WTC11 (cell line): ENCODE measurements around the gene NTRK3. TPM values are rescaled to one million over a fixed set of nuclear protein-coding genes. Genes with fewer than 3 reads are reported as not detected.

Source experiments
- ATAC-seq: fragments of 200-7000 bp; cut with Tn5 transposase; 2 replicates; pipeline ENCODE4 v1.10.0; 2021; ENCODE audit warnings: mild to moderate bottlenecking, moderate library complexity
- CTCF ChIA-PET: fragments of 300-600 bp; sonication (Branson Sonifier 250); formaldehyde crosslinking; loops from one replicate; lab custom pipeline; 2021; ENCODE audit warnings: antibody characterized with exemption; lab: Charles Lee
- POLR2A ChIA-PET: fragments of 350-600 bp; sonication (Branson Sonifier 250); formaldehyde crosslinking; loops from one replicate; lab custom pipeline; 2021; ENCODE audit warnings: antibody characterized with exemption; lab: Charles Lee
- DNase-seq: peaks from one replicate; pipeline ENCODE4 v3.0.0; 2021; ENCODE audit warnings: low spot score
- H3K27ac Mint-ChIP-seq: 2 replicates; pipeline ENCODE4 v1.8.0; 2021; ENCODE audit warnings: mixed read lengths
- H3K27me3 Mint-ChIP-seq: 2 replicates; pipeline ENCODE4 v1.8.0; 2021; ENCODE audit warnings: low read depth, mild to moderate bottlenecking, moderate library complexity, mixed read lengths
- H3K36me3 Mint-ChIP-seq: 2 replicates; pipeline ENCODE4 v1.8.0; 2021; ENCODE audit warnings: mixed read lengths
- H3K4me1 Mint-ChIP-seq: 2 replicates; pipeline ENCODE4 v1.8.0; 2022; ENCODE audit warnings: mixed read lengths
- H3K4me3 Mint-ChIP-seq: 2 replicates; pipeline ENCODE4 v1.8.0; 2021; ENCODE audit warnings: mild to moderate bottlenecking, moderate library complexity, mixed read lengths
- H3K9me3 Mint-ChIP-seq: 2 replicates; pipeline ENCODE4 v1.8.0; 2021; ENCODE audit warnings: mixed read lengths
- FOXK1 ChIP-seq: sonication (generic); formaldehyde crosslinking; IDR thresholded peaks from 2 replicates; pipeline ENCODE4 v1.8.0; 2022; ENCODE audit warnings: mild to moderate bottlenecking, moderate library complexity, missing genetic modification reagents
- FOXP1 ChIP-seq: sonication (generic); formaldehyde crosslinking; IDR thresholded peaks from 2 replicates; pipeline ENCODE4 v1.8.0; 2022; ENCODE audit warnings: missing genetic modification reagents, mild to moderate bottlenecking, moderate library complexity, borderline replicate concordance
- HMGA2 ChIP-seq: fragments of 250-450 bp; sonication (Bioruptor Pico); IDR thresholded peaks from 2 replicates; pipeline ENCODE4 v1.4.0; 2021; ENCODE audit warnings: mild to moderate bottlenecking, moderate library complexity
- MXD4 ChIP-seq: fragments of 250-450 bp; sonication (Bioruptor Pico); IDR thresholded peaks from 2 replicates; pipeline ENCODE4 v1.8.0; 2021; ENCODE audit warnings: mild to moderate bottlenecking, moderate library complexity, borderline replicate concordance
- MYBL2 ChIP-seq: sonication (generic); formaldehyde crosslinking; IDR thresholded peaks from 2 replicates; pipeline ENCODE4 v1.8.1; 2023; ENCODE audit warnings: mild to moderate bottlenecking, moderate library complexity, missing genetic modification reagents
- PRRX2 ChIP-seq: fragments of 250-450 bp; sonication (Bioruptor Pico); IDR thresholded peaks from 2 replicates; pipeline ENCODE4 v1.8.0; 2021; ENCODE audit warnings: mild to moderate bottlenecking
- RELA ChIP-seq: sonication (generic); formaldehyde crosslinking; IDR thresholded peaks from 2 replicates; pipeline ENCODE4 v1.8.1; 2022; ENCODE audit warnings: missing genetic modification reagents, mild to moderate bottlenecking, borderline replicate concordance
- SP1 ChIP-seq: sonication (generic); formaldehyde crosslinking; conservative IDR thresholded peaks from 2 replicates; pipeline ENCODE4 v1.8.1; 2022; ENCODE audit warnings: missing genetic modification reagents
- TEAD4 ChIP-seq: sonication (generic); formaldehyde crosslinking; IDR thresholded peaks from 2 replicates; pipeline ENCODE4 v1.8.0; 2022; ENCODE audit warnings: mild to moderate bottlenecking, missing genetic modification reagents
- ZNF219 ChIP-seq: sonication (generic); formaldehyde crosslinking; IDR thresholded peaks from 2 replicates; pipeline ENCODE4 v1.8.0; 2023; ENCODE audit warnings: missing genetic modification reagents, mild to moderate bottlenecking, borderline replicate concordance
- ZNF396 ChIP-seq: fragments of 250-450 bp; sonication (Bioruptor Pico); IDR thresholded peaks from 2 replicates; pipeline ENCODE4 v1.8.0; 2021; ENCODE audit warnings: mild to moderate bottlenecking, moderate library complexity, borderline replicate concordance
- total RNA-seq: library from RNA; stranded (reverse); gene quantifications from 3 replicates; pipeline ENCODE4 v1.2.3, GENCODE V29; 2021
- TF ChIP-seq, protein P1 (sequence below): fragments of 250-450 bp; sonication (Bioruptor Pico); IDR thresholded peaks from 2 replicates; pipeline ENCODE4 v2.1.2; 2022; ENCODE audit warnings: mild to moderate bottlenecking, moderate library complexity
- TF ChIP-seq, protein P2 (sequence below): sonication (generic); formaldehyde crosslinking; IDR thresholded peaks from 2 replicates; pipeline ENCODE4 v1.8.1; 2022; ENCODE audit warnings: low read depth, mild to moderate bottlenecking, moderate library complexity, missing genetic modification reagents, borderline replicate concordance
- TF ChIP-seq, protein P3 (sequence below): fragments of 200-600 bp; IDR thresholded peaks from 2 replicates; pipeline ENCODE4 v1.8.0; 2022; ENCODE audit warnings: antibody characterized with exemption
- TF ChIP-seq, protein P4 (sequence below): sonication (generic); formaldehyde crosslinking; IDR thresholded peaks from 2 replicates; pipeline ENCODE4 v1.8.1; 2023; ENCODE audit warnings: mild to moderate bottlenecking, missing genetic modification reagents
- TF ChIP-seq, protein P5 (sequence below): sonication (generic); formaldehyde crosslinking; IDR thresholded peaks from 2 replicates; pipeline ENCODE4 v1.8.1; 2023; ENCODE audit warnings: mild to moderate bottlenecking, missing genetic modification reagents
- TF ChIP-seq, protein P6 (sequence below): fragments of 250-450 bp; sonication (Bioruptor Pico); IDR thresholded peaks from 2 replicates; pipeline ENCODE4 v1.9.0; 2021; ENCODE audit warnings: mild to moderate bottlenecking
- TF ChIP-seq, protein P7 (sequence below): sonication (generic); formaldehyde crosslinking; IDR thresholded peaks from 2 replicates; pipeline ENCODE4 v1.8.0; 2022; ENCODE audit warnings: mild to moderate bottlenecking, missing genetic modification reagents
- TF ChIP-seq, protein P8 (sequence below): sonication (generic); formaldehyde crosslinking; IDR thresholded peaks from 2 replicates; pipeline ENCODE4 v1.8.1; 2022; ENCODE audit warnings: missing genetic modification reagents, borderline replicate concordance

Gene NTRK3
- total RNA-seq, 1 experiment from 2014 or later = 12.3 TPM

DNA sequence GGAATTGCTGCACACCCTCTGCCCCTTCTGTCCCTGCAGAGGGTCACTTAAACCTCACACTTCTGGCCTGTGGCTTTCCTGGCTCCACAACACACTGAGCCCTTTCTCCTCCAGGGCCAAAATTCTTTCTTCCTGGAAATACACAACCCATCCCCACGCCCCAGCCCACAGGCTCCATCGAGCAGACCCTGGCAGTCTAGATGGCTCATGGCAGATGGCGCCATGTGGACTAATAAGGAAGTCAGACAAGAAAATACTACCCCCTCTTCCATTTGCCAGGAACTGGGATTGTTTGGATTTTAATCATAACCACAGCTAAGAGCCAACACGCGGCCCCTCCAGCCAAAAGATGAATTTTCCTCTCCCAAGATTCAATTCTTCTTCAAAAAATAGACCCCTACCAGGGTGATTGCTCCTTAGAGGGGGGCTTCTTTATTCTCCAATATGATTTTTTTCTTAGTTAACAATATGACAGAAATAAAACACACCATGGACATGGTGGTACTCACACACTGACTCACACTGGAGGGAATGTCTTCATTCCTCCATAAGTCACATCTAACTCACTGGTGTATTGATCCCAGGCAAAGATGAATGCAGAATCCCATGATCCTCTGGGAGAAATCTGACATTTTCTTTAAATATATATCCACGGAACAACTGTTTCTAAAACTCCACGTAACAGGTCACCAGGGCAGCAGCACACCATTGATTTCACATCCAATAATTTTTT, 111.5 kb downstream of the NTRK3 start:
- H3K27me3 Mint-ChIP-seq = no peaks in the 10 kb centered on the region
- TF ChIP-seq, protein P1, sequence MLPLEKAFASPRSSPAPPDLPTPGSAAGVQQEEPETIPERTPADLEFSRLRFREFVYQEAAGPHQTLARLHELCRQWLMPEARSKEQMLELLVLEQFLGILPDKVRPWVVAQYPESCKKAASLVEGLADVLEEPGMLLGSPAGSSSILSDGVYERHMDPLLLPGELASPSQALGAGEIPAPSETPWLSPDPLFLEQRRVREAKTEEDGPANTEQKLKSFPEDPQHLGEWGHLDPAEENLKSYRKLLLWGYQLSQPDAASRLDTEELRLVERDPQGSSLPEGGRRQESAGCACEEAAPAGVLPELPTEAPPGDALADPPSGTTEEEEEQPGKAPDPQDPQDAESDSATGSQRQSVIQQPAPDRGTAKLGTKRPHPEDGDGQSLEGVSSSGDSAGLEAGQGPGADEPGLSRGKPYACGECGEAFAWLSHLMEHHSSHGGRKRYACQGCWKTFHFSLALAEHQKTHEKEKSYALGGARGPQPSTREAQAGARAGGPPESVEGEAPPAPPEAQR = no peak
- no peak for TF ChIP-seq HMGA2 (CRISPR knock-in tag)
- no peak for TF ChIP-seq SP1 (CRISPR knock-in tag)
- TF ChIP-seq RELA (CRISPR knock-in tag) = no peak
- TF ChIP-seq, protein P2, sequence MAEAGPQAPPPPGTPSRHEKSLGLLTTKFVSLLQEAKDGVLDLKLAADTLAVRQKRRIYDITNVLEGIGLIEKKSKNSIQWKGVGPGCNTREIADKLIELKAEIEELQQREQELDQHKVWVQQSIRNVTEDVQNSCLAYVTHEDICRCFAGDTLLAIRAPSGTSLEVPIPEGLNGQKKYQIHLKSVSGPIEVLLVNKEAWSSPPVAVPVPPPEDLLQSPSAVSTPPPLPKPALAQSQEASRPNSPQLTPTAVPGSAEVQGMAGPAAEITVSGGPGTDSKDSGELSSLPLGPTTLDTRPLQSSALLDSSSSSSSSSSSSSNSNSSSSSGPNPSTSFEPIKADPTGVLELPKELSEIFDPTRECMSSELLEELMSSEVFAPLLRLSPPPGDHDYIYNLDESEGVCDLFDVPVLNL (CRISPR knock-in tag) = no peak
- no peak for TF ChIP-seq FOXP1 (CRISPR knock-in tag)
- TF ChIP-seq, protein P3, sequence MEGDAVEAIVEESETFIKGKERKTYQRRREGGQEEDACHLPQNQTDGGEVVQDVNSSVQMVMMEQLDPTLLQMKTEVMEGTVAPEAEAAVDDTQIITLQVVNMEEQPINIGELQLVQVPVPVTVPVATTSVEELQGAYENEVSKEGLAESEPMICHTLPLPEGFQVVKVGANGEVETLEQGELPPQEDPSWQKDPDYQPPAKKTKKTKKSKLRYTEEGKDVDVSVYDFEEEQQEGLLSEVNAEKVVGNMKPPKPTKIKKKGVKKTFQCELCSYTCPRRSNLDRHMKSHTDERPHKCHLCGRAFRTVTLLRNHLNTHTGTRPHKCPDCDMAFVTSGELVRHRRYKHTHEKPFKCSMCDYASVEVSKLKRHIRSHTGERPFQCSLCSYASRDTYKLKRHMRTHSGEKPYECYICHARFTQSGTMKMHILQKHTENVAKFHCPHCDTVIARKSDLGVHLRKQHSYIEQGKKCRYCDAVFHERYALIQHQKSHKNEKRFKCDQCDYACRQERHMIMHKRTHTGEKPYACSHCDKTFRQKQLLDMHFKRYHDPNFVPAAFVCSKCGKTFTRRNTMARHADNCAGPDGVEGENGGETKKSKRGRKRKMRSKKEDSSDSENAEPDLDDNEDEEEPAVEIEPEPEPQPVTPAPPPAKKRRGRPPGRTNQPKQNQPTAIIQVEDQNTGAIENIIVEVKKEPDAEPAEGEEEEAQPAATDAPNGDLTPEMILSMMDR = no peak
- TF ChIP-seq, protein P4, sequence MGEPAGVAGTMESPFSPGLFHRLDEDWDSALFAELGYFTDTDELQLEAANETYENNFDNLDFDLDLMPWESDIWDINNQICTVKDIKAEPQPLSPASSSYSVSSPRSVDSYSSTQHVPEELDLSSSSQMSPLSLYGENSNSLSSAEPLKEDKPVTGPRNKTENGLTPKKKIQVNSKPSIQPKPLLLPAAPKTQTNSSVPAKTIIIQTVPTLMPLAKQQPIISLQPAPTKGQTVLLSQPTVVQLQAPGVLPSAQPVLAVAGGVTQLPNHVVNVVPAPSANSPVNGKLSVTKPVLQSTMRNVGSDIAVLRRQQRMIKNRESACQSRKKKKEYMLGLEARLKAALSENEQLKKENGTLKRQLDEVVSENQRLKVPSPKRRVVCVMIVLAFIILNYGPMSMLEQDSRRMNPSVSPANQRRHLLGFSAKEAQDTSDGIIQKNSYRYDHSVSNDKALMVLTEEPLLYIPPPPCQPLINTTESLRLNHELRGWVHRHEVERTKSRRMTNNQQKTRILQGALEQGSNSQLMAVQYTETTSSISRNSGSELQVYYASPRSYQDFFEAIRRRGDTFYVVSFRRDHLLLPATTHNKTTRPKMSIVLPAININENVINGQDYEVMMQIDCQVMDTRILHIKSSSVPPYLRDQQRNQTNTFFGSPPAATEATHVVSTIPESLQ (CRISPR knock-in tag) = no peak
- TF ChIP-seq, protein P5, sequence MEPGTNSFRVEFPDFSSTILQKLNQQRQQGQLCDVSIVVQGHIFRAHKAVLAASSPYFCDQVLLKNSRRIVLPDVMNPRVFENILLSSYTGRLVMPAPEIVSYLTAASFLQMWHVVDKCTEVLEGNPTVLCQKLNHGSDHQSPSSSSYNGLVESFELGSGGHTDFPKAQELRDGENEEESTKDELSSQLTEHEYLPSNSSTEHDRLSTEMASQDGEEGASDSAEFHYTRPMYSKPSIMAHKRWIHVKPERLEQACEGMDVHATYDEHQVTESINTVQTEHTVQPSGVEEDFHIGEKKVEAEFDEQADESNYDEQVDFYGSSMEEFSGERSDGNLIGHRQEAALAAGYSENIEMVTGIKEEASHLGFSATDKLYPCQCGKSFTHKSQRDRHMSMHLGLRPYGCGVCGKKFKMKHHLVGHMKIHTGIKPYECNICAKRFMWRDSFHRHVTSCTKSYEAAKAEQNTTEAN (CRISPR knock-in tag) = no peak
- TF ChIP-seq MYBL2 (CRISPR knock-in tag) = no peak
- no peak for TF ChIP-seq MXD4 (CRISPR knock-in tag)
- TF ChIP-seq TEAD4 (CRISPR knock-in tag) = no peak
- TF ChIP-seq, protein P6, sequence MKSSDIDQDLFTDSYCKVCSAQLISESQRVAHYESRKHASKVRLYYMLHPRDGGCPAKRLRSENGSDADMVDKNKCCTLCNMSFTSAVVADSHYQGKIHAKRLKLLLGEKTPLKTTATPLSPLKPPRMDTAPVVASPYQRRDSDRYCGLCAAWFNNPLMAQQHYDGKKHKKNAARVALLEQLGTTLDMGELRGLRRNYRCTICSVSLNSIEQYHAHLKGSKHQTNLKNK (CRISPR knock-in tag) = no peak
- no peak for TF ChIP-seq ZNF396 (CRISPR knock-in tag)
- no peak for TF ChIP-seq PRRX2 (CRISPR knock-in tag)
- no peak for TF ChIP-seq FOXK1 (CRISPR knock-in tag)
- TF ChIP-seq, protein P7, sequence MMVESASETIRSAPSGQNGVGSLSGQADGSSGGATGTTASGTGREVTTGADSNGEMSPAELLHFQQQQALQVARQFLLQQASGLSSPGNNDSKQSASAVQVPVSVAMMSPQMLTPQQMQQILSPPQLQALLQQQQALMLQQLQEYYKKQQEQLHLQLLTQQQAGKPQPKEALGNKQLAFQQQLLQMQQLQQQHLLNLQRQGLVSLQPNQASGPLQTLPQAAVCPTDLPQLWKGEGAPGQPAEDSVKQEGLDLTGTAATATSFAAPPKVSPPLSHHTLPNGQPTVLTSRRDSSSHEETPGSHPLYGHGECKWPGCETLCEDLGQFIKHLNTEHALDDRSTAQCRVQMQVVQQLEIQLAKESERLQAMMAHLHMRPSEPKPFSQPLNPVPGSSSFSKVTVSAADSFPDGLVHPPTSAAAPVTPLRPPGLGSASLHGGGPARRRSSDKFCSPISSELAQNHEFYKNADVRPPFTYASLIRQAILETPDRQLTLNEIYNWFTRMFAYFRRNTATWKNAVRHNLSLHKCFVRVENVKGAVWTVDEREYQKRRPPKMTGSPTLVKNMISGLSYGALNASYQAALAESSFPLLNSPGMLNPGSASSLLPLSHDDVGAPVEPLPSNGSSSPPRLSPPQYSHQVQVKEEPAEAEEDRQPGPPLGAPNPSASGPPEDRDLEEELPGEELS = no peak
- TF ChIP-seq ZNF219 (CRISPR knock-in tag) = no peak
- TF ChIP-seq, protein P8, sequence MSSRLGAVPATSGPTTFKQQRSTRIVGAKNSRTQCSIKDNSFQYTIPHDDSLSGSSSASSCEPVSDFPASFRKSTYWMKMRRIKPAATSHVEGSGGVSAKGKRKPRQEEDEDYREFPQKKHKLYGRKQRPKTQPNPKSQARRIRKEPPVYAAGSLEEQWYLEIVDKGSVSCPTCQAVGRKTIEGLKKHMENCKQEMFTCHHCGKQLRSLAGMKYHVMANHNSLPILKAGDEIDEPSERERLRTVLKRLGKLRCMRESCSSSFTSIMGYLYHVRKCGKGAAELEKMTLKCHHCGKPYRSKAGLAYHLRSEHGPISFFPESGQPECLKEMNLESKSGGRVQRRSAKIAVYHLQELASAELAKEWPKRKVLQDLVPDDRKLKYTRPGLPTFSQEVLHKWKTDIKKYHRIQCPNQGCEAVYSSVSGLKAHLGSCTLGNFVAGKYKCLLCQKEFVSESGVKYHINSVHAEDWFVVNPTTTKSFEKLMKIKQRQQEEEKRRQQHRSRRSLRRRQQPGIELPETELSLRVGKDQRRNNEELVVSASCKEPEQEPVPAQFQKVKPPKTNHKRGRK (CRISPR knock-in tag) = no peak
- H3K4me1 Mint-ChIP-seq = peaks cover 6% of the 10 kb centered on the region
- DNase-seq (no peak), ATAC-seq (no peak)
- no peak overlapping the region for H3K27ac Mint-ChIP-seq
- ChIA-PET CTCF (no interaction called here), POLR2A (no interaction called here)
- H3K4me3 Mint-ChIP-seq = no peak overlapping the region
- H3K36me3 Mint-ChIP-seq = no peaks in the 10 kb centered on the region
- peaks cover 10% of the 10 kb centered on the region; the same call in 1 of the 2 replicates for H3K9me3 Mint-ChIP-seq
